NCI-H69 (cell line): Measurements from ENCODE around the gene S100B.
"Not testable (repeated sequence)": the region's sequence is repeated elsewhere in the genome, so short reads cannot be mapped to it uniquely, and the experiment has no call there.

Source experiments
- DNase-seq: peaks from one replicate; lab custom pipeline; 2025; lab: John Stamatoyannopoulos, UW

The S100B gene

GRCh38 chr21:46600978-46601377 lies 3.9 kb downstream of the S100B start:
- no peak for DNase-seq

- DNase-seq = no peak
Measured at GRCh38 chr21:46600305-46600704, 4.6 kb downstream of the S100B start.

DNA sequence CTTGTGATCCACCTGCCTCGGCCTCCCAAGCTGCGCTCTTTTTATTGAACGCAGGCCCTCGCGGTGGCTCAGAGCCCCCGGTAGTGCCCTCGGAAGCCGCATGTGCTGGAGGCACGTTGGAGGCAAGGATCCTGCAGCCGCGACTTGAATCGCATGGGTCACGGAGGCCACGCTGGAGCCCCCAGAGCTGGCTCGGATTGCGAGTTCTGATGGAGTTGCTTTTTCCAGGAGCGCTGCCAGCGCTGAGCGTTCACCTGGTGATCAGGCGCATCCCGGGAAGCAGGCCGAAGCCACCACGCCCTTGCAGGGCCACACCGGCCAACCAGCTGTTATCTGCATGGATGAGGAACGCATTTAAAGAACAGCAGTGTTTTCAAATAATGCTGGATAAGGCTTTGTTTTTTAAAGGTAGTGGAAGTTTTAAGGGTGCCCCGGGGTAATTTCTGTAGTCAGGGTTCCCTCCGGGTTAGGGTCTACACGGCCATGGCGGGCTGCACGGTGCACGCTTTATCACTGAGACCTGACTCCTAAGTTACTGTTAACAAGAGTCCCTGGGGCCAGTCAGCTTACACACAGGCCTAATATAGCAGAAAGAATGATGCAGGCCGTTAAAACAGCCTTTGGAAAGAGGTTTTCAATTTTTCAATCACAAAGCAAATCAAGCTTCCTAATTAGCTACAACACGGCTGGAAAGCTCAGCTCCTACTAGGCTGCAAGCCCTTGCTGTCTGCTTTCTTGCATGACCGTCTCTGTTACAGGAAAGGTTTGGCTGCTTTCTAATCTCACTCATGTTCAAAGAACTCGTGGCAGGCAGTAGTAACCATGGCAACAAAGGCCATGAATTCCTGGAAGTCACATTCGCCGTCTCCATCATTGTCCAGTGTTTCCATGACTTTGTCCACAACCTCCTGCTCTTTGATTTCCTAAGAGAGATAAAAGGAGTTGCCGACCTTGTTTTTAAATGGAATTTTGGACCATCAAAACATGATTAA lies 6.0 kb downstream of the S100B start:
- no peak for DNase-seq

- DNase-seq = no peak
Measured at GRCh38 chr21:46597896-46598343, 7.0 kb downstream of the S100B start.

GRCh38 chr21:46597031-46597430 lies 7.9 kb downstream of the S100B start:
- DNase-seq = no peak

DNA sequence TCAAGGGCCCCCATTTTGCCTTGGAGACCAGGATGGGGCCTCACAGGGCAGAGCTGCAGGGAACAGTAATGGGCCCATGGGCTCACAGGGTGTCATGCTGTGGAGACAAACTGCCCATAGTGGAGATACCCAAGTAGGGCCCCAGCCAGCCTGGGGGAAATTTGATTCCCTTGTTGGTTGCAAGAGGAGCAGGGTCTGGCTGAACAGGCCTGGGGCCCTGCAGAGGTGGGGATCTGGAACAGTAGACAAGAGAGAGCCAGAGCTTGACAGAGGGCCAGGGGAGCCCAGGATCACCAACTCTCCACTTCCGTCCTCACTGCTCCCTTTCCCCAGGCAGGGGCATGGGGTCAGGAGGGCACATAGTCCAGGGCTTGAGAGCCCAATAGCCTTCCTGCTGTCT lies 8.7 kb downstream of the S100B start:
- no peak for DNase-seq

- DNase-seq = no peak
Measured at GRCh38 chr21:46594276-46594675, 10.6 kb downstream of the S100B start.

- peak; percentile 59 for DNase-seq
Measured at GRCh38 chr21:46585191-46585953, 19.5 kb downstream of the S100B start.

DNA sequence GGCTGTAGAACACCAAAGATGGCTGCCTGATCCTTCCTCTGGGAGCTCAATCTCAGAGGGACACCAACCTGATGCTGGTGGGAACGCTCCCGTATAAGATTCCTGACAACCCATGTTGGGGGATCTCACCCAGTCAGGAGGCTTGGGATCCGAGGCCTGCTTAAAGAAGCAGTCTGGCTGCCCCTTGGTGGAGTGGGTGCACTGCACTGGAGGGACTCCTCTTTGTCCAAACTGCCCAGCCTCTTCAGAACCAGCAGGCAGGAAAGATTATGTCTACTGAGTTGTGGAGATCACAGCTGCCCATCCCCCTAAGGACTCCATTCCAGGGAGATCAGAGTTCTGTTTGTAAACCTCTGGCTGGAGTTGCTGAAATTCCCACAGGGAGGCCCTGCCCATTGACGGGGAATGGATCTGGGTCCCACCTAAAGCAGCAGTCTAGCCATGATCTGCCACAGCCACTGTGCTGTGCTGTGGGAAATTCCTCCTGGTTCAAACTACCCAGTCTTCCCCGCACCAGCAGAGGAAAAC lies 23.0 kb downstream of the S100B start:
- no peak for DNase-seq

GRCh38 chr21:46579394-46579793 lies 25.5 kb downstream of the S100B start:
- DNase-seq = not testable (repeated sequence)

DNA sequence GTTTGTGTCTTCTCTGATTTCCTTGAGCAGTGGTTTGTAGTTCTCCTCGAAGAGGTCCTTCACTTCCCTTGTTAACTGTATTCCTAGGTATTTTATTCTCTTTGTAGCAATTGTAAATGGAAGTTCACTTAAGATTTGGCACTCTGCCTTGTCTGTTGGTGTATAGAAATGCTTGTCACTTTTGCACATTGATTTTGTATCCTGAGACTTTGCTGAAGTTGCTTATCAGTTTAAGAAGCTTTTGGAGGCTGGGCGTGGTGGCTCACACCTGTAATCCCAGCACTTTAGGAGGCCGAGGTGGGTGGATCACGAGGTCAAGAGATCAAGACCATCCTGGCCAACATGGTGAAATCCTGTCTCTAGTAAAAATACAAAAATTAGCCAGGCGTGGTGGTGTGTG lies 27.1 kb downstream of the S100B start:
- not testable (repeated sequence) for DNase-seq

- no peak for DNase-seq
Measured at GRCh38 chr21:46572850-46573249, 32.0 kb downstream of the S100B start.

DNA sequence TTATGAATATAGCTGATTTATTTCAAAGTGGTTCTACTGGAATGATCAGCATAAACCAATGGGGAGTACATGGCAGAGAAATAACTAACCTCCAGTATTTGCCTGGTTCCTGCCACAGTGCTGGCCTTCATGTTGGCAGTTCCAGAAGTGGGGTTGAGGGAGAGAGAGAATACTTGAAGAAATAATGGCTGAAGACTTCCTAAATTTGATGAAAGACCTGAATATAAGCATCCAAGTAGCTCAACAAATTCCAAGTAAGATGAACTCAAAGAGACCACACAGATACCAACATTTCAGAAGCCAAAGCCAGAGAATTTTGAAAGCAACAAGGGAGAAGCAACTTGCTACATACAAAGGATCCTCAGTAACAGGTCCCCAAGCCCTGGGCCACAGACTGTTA lies 34.3 kb downstream of the S100B start:
- no peak for DNase-seq

GRCh38 chr21:46570119-46570518 lies 34.8 kb downstream of the S100B start:
- DNase-seq = no peak

GRCh38 chr21:46569081-46569480 lies 35.8 kb downstream of the S100B start:
- no peak for DNase-seq

DNA sequence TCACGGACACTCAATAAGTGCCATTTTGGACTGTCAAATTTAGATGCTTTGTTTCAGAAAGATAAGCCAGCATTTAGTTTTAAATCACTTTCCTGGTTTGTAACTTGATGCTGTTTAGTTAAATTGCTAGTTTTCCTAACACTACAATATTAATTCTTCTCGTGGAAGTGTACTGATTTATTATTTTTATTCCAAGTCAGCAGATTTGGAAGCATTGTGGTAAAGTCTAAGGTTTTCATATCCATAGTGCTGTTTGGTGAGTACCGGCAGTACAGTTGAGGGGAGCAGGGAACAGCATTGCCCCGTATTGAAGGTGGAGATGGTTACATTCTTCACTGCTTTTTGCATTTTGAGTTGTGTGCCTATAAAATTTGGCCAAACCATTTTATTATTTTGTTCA lies 36.3 kb downstream of the S100B start:
- no peak for DNase-seq

- DNase-seq = no peak
Measured at GRCh38 chr21:46567348-46567747, 37.5 kb downstream of the S100B start.

DNA sequence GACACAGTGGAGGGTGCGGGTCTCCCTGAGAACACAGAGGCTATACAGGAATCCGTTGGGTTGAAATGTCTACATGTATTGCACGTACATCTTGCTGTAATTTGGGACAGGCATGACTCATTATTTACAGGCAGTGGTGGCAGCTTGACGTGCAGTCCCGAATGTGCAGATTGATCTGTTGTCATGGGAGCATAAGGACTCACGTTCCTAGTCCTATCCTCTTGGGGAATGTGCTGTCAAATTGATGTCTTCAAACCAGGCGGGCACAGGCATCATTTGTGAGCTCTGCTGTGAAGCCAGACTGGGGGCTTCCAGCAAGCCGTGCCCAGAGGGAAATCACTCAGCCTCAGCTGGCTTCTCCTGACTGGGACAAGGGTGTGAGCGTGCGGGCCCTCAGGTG lies 40.5 kb downstream of the S100B start:
- DNase-seq = no peak

DNA sequence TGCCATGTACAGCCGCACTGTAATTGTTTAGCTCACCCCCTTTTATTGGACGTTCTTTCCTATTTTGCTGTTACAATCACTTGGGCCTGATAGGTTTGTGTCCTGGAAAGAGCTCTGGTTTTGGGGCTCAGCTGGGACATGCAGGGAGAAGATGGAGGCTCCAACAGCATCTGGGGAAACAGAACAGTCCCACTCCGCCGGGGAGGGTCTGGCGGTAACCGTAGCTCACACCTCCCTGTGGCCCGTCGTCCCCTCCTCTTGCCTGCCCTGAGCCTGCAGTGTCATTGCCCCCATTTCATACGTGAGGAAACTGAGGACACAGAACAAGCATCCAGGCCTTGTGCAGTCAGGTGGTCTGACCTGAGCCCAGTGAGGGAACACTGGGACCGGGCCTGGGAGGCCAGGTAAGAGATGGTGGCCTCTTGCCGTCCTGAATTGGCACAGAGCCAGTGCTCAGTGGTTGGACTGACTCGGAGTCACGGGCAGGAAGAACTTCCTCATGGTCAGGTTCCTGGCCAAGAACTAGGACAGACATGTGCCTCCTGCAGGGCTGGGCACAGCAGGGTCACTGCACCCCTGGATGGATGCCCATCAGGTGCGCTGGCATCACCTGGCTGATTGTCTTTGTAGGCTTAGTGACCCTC lies 41.8 kb downstream of the S100B start:
- no peak for DNase-seq

DNA sequence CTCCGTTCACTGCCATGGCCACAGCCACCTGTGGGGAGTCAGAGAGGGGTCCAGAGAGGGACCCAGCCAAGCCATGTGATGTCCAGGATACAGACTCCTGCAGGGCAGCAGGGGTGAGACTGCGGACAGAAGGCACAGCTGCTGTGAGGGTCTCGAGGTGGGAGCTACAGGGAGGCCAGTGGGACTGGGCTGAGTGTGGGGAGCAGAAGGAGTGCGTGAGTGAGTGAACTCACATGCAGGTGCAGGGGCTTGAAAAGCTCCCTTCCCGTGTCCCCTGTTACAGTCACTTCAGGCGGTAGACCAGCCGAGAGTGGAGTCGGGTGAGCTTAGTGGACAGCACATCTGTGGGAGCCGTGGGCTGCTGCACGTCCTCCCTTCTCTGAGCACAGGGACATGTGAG lies 42.4 kb downstream of the S100B start:
- no peak for DNase-seq

- no peak for DNase-seq
Measured at GRCh38 chr21:46561445-46562090, 43.3 kb downstream of the S100B start.
